GM19468 (cell line): ENCODE results near the gene PARM1.

Experiments
- ATAC-seq: cut with Tn5 transposase; IDR thresholded peaks from one replicate; pipeline ENCODE4 v1.9.1; 2021; ENCODE audit warnings: mild to moderate bottlenecking, moderate library complexity, moderate number of reproducible peaks; ENCODE audit not compliant: unreplicated experiment; ENCODE audit errors: extremely low read depth

The PARM1 gene

GRCh38 chr4:75018811-75019479 is 86.0 kb downstream of the PARM1 start:
- ATAC-seq = no peak

- no peak for ATAC-seq
These were observed 92.5 kb downstream of the PARM1 start for GRCh38 chr4:75025431-75025830.

GRCh38 chr4:75028196-75028854 is 95.4 kb downstream of the PARM1 start:
- no peak for ATAC-seq

GRCh38 chr4:75030028-75030427 is 97.1 kb downstream of the PARM1 start:
- ATAC-seq = no peak

- no peak for ATAC-seq
These were observed 97.8 kb downstream of the PARM1 start for GRCh38 chr4:75030649-75031235.

- no peak for ATAC-seq
These were observed 98.9 kb downstream of the PARM1 start for GRCh38 chr4:75031775-75032174.

GRCh38 chr4:75034523-75034922 is 101.6 kb downstream of the PARM1 start:
- ATAC-seq = no peak

- ATAC-seq = no peak
These were observed 102.4 kb downstream of the PARM1 start for GRCh38 chr4:75035321-75035720.

GRCh38 chr4:75036046-75036830 is 103.3 kb downstream of the PARM1 start:
- no peak for ATAC-seq

- ATAC-seq = no peak
These were observed 104.3 kb downstream of the PARM1 start for GRCh38 chr4:75037252-75037651.

- no peak for ATAC-seq
These were observed 105.5 kb downstream of the PARM1 start for GRCh38 chr4:75038376-75038775.

- ATAC-seq = no peak
These were observed 107.8 kb downstream of the PARM1 start for GRCh38 chr4:75040703-75041102.

GRCh38 chr4:75042601-75043208 is 109.8 kb downstream of the PARM1 start:
- no peak for ATAC-seq

- no peak for ATAC-seq
These were observed 113.3 kb downstream of the PARM1 start for GRCh38 chr4:75046226-75046625.

- no peak for ATAC-seq
These were observed 113.7 kb downstream of the PARM1 start for GRCh38 chr4:75046641-75047040.

GRCh38 chr4:75048208-75048879 is 115.4 kb downstream of the PARM1 start:
- no peak for ATAC-seq

GRCh38 chr4:75051431-75051830 is 118.5 kb downstream of the PARM1 start:
- no peak for ATAC-seq

GRCh38 chr4:75053352-75053751 is 120.4 kb downstream of the PARM1 start:
- ATAC-seq = no peak

- ATAC-seq = no peak
These were observed 121.2 kb downstream of the PARM1 start for GRCh38 chr4:75054078-75054477.

- ATAC-seq = no peak
These were observed 123.4 kb downstream of the PARM1 start for GRCh38 chr4:75056277-75056676.
